HepG2 (cell line): ENCODE data around the gene ABCC2. TPM values are rescaled to one million over a fixed set of nuclear protein-coding genes. Genes with fewer than 3 reads are reported as not detected.

ENCODE experiments used
- DPF2 ChIP-seq: sonication (generic); formaldehyde crosslinking; IDR thresholded peaks from 2 replicates; pipeline ENCODE4 v1.4.0; 2020; ENCODE audit warnings: mild to moderate bottlenecking, low read depth, missing genetic modification reagents, borderline replicate concordance
- HNRNPUL1 ChIP-seq: fragments of 200-400 bp; formaldehyde crosslinking; IDR thresholded peaks from 2 replicates; pipeline ENCODE4 v1.6.1; 2017; ENCODE audit warnings: low read depth, mild to moderate bottlenecking, low read length, moderate library complexity
- JUN ChIP-seq: sonication (generic); formaldehyde crosslinking; IDR thresholded peaks from 2 replicates; pipeline ENCODE4 v1.4.0; 2020; ENCODE audit warnings: mild to moderate bottlenecking, missing genetic modification reagents
- MLX ChIP-seq: IDR thresholded peaks from 2 replicates; pipeline ENCODE4 v1.6.1; 2016
- NCOA2 ChIP-seq: sonication (generic); formaldehyde crosslinking; IDR thresholded peaks from 2 replicates; pipeline ENCODE4 v1.8.0; 2022; ENCODE audit warnings: inconsistent platforms
- POLR2AphosphoS5 ChIP-seq: IDR thresholded peaks from 2 replicates; pipeline ENCODE4 v1.6.1; 2012; ENCODE audit warnings: low read depth, low read length
- RBAK ChIP-seq: sonication (generic); formaldehyde crosslinking; IDR thresholded peaks from 2 replicates; pipeline ENCODE4 v1.5.1; 2020; ENCODE audit warnings: mild to moderate bottlenecking, missing genetic modification reagents
- RFX1 ChIP-seq: fragments of 450-650 bp; IDR thresholded peaks from 2 replicates; pipeline ENCODE4 v1.6.1; 2017
- THRA ChIP-seq: sonication (generic); formaldehyde crosslinking; IDR thresholded peaks from 2 replicates; pipeline ENCODE4 v1.4.0; 2020; ENCODE audit warnings: missing genetic modification reagents, borderline replicate concordance
- YEATS4 ChIP-seq: sonication (generic); formaldehyde crosslinking; IDR thresholded peaks from 2 replicates; pipeline ENCODE4 v1.4.0; 2020; ENCODE audit warnings: missing genetic modification reagents, borderline replicate concordance
- ZBTB33 ChIP-seq: sonication (generic); formaldehyde crosslinking; IDR thresholded peaks from 2 replicates; pipeline ENCODE4 v1.4.0; 2020; ENCODE audit warnings: missing genetic modification reagents
- ZNF30 ChIP-seq: sonication (generic); formaldehyde crosslinking; IDR thresholded peaks from 2 replicates; pipeline ENCODE4 v1.5.0; 2020; ENCODE audit warnings: mild to moderate bottlenecking, missing genetic modification reagents
- ZNF569 ChIP-seq: sonication (generic); formaldehyde crosslinking; IDR thresholded peaks from 2 replicates; pipeline ENCODE4 v1.5.0; 2020; ENCODE audit warnings: mild to moderate bottlenecking, missing genetic modification reagents, moderate library complexity, borderline replicate concordance
- ZNF607 ChIP-seq: sonication (generic); formaldehyde crosslinking; IDR thresholded peaks from 2 replicates; pipeline ENCODE4 v1.5.1; 2020; ENCODE audit warnings: missing genetic modification reagents, mild to moderate bottlenecking, borderline replicate concordance
- ZNF75D ChIP-seq: sonication (generic); formaldehyde crosslinking; IDR thresholded peaks from 2 replicates; pipeline ENCODE4 v1.8.1; 2023; ENCODE audit warnings: missing genetic modification reagents, mild to moderate bottlenecking, borderline replicate concordance
- ZSCAN12 ChIP-seq: sonication (generic); formaldehyde crosslinking; IDR thresholded peaks from 2 replicates; pipeline ENCODE4 v1.9.0; 2021; ENCODE audit warnings: mild to moderate bottlenecking, missing genetic modification reagents
- polyA plus RNA-seq, 8 experiments: library from polyadenylated mRNA; depleted of rRNA in 3 of 8; stranded (reverse) in 7 of 8; unstranded in 1 of 8; fragments of >200 nt; fragmentation: Illumina TruSeq in 4 of 8; extraction: Trizol in 4 of 8; gene quantifications; 2 replicates each; pipeline versions ENCODE4 v1.2.1 to v1.2.3, GENCODE V29; 2011 to 2016; ENCODE audit warnings: low read depth in 4 of 8, missing spikeins in 1 of 8, mixed read lengths in 1 of 8; ENCODE audit not compliant: insufficient read depth in 1 of 8
- total RNA-seq, 5 experiments: library from RNA; depleted of rRNA; stranded (reverse); fragments of >200 nt; fragmentation: Illumina TruSeq; extraction: Trizol; gene quantifications; 2 replicates each; pipeline ENCODE4 v1.2.3, GENCODE V29; 2016; ENCODE audit warnings: low read depth in 1 of 5
- TF ChIP-seq, protein P1 (sequence below): sonication (generic); formaldehyde crosslinking; IDR thresholded peaks from 2 replicates; pipeline ENCODE4 v1.8.0; 2022; ENCODE audit warnings: mild to moderate bottlenecking, missing genetic modification reagents
- TF ChIP-seq, protein P2 (sequence below): IDR thresholded peaks from 2 replicates; pipeline ENCODE4 v1.4.0; 2020; ENCODE audit warnings: mild to moderate bottlenecking, missing genetic modification reagents
- TF ChIP-seq, protein P3 (sequence below): sonication (generic); formaldehyde crosslinking; IDR thresholded peaks from 2 replicates; pipeline ENCODE4 v1.4.0; 2020; ENCODE audit warnings: mild to moderate bottlenecking, missing genetic modification reagents

Gene ABCC2
- total and polyA plus RNA-seq, 2 of the 13 experiments (the other 11 are each of a cell fraction or from before 2014, with no cell fraction given) = 181 to 497 TPM

DNA sequence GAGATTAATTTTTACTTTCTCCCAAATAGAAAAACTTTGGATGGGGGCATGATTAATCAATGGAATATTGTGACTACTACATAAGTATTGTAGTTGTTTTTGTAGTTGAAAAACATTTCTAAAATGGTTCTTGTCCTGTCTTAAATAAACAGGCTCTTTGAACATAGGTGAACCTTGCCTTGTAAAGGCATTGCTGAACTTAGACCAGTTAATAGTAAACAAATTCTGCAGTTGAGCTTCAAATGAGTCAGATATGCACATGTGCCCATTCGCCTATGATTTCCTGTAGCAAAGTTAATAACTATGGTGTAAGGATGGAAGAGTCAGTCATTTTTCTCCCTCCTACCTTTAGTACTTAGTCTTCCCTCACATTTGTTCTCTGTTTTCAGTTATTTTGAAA is 27.8 kb upstream of the ABCC2 start (continued):
- no peak for TF ChIP-seq HNRNPUL1
- TF ChIP-seq ZSCAN12 (CRISPR knock-in tag) = no peak
- no peak for TF ChIP-seq RBAK
- no peak for TF ChIP-seq POLR2AphosphoS5
- TF ChIP-seq ZNF75D (CRISPR knock-in tag) = no peak
- TF ChIP-seq JUN (CRISPR knock-in tag) = peak; percentile 62; the same call in 1 of the 2 replicates
- TF ChIP-seq YEATS4 (CRISPR knock-in tag) = peak; percentile 68
- TF ChIP-seq, protein P1, sequence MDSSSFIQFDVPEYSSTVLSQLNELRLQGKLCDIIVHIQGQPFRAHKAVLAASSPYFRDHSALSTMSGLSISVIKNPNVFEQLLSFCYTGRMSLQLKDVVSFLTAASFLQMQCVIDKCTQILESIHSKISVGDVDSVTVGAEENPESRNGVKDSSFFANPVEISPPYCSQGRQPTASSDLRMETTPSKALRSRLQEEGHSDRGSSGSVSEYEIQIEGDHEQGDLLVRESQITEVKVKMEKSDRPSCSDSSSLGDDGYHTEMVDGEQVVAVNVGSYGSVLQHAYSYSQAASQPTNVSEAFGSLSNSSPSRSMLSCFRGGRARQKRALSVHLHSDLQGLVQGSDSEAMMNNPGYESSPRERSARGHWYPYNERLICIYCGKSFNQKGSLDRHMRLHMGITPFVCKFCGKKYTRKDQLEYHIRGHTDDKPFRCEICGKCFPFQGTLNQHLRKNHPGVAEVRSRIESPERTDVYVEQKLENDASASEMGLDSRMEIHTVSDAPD = no peak
- peak; percentile 66; the same call in 1 of the 2 replicates for TF ChIP-seq NCOA2 (CRISPR knock-in tag)
- TF ChIP-seq RFX1 = no peak
- no peak for TF ChIP-seq ZNF607
- peak; percentile 51; the same call in 1 of the 2 replicates for TF ChIP-seq MLX (CRISPR knock-in tag)
- no peak for TF ChIP-seq ZNF30 (CRISPR knock-in tag)
- TF ChIP-seq, protein P2, sequence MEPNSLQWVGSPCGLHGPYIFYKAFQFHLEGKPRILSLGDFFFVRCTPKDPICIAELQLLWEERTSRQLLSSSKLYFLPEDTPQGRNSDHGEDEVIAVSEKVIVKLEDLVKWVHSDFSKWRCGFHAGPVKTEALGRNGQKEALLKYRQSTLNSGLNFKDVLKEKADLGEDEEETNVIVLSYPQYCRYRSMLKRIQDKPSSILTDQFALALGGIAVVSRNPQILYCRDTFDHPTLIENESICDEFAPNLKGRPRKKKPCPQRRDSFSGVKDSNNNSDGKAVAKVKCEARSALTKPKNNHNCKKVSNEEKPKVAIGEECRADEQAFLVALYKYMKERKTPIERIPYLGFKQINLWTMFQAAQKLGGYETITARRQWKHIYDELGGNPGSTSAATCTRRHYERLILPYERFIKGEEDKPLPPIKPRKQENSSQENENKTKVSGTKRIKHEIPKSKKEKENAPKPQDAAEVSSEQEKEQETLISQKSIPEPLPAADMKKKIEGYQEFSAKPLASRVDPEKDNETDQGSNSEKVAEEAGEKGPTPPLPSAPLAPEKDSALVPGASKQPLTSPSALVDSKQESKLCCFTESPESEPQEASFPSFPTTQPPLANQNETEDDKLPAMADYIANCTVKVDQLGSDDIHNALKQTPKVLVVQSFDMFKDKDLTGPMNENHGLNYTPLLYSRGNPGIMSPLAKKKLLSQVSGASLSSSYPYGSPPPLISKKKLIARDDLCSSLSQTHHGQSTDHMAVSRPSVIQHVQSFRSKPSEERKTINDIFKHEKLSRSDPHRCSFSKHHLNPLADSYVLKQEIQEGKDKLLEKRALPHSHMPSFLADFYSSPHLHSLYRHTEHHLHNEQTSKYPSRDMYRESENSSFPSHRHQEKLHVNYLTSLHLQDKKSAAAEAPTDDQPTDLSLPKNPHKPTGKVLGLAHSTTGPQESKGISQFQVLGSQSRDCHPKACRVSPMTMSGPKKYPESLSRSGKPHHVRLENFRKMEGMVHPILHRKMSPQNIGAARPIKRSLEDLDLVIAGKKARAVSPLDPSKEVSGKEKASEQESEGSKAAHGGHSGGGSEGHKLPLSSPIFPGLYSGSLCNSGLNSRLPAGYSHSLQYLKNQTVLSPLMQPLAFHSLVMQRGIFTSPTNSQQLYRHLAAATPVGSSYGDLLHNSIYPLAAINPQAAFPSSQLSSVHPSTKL (CRISPR knock-in tag) = peak; percentile 90
- TF ChIP-seq ZBTB33 (CRISPR knock-in tag) = no peak
- TF ChIP-seq ZNF569 (CRISPR knock-in tag) = no peak
- TF ChIP-seq, protein P3, sequence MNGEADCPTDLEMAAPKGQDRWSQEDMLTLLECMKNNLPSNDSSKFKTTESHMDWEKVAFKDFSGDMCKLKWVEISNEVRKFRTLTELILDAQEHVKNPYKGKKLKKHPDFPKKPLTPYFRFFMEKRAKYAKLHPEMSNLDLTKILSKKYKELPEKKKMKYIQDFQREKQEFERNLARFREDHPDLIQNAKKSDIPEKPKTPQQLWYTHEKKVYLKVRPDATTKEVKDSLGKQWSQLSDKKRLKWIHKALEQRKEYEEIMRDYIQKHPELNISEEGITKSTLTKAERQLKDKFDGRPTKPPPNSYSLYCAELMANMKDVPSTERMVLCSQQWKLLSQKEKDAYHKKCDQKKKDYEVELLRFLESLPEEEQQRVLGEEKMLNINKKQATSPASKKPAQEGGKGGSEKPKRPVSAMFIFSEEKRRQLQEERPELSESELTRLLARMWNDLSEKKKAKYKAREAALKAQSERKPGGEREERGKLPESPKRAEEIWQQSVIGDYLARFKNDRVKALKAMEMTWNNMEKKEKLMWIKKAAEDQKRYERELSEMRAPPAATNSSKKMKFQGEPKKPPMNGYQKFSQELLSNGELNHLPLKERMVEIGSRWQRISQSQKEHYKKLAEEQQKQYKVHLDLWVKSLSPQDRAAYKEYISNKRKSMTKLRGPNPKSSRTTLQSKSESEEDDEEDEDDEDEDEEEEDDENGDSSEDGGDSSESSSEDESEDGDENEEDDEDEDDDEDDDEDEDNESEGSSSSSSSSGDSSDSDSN = no peak
- TF ChIP-seq DPF2 (CRISPR knock-in tag) = peak; percentile 76; the same call in 1 of the 2 replicates
- TF ChIP-seq THRA (CRISPR knock-in tag) = no peak
